Breast epithelium (tissue), 3 donors: ENCODE measurements around the gene URB1.
"Not testable (repeated sequence)": the region's sequence is repeated elsewhere in the genome, so short reads cannot be mapped to it uniquely, and the experiment has no call there.

Experiments used
- POLR2A ChIP-seq: fragments of 450-650 bp; IDR thresholded peaks from one replicate; pipeline ENCODE4 v1.6.1; 2016; ENCODE audit warnings: antibody characterized with exemption, mild to moderate bottlenecking, moderate library complexity
- POLR2AphosphoS5 ChIP-seq, 3 donors: sonication (generic); formaldehyde crosslinking; IDR thresholded peaks; one replicate each; pipeline ENCODE4 v1.6.1; 2017; ENCODE audit warnings: antibody characterized with exemption in 3 of 3
- TF ChIP-seq, protein P1 (sequence below), 3 donors: fragments of 450-650 bp; IDR thresholded peaks; one replicate each; pipeline ENCODE4 v1.5.1; 2016 to 2017; ENCODE audit warnings: antibody characterized with exemption in 3 of 3, mild to moderate bottlenecking in 3 of 3, moderate library complexity in 3 of 3

DNA sequence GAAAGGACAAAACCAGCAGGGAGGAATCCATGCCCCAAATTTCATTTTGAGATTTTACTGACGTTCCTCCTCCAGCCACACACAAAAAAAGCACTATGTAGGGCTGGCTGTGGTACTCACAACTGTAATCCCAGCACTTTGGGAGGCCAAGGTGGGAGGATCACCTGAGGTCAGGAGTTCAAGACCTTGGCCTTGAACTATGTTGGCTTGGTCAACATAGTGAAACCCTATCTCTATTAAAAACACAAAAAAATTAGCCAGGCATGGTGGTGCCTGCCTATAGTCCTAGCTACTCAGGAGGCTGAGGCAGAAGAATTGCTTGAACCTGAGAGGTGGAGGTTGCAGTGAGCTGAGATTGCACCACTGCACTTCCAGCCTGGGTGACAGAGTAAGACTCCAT, 23.9 kb downstream of the URB1 start:
- TF ChIP-seq, protein P1, sequence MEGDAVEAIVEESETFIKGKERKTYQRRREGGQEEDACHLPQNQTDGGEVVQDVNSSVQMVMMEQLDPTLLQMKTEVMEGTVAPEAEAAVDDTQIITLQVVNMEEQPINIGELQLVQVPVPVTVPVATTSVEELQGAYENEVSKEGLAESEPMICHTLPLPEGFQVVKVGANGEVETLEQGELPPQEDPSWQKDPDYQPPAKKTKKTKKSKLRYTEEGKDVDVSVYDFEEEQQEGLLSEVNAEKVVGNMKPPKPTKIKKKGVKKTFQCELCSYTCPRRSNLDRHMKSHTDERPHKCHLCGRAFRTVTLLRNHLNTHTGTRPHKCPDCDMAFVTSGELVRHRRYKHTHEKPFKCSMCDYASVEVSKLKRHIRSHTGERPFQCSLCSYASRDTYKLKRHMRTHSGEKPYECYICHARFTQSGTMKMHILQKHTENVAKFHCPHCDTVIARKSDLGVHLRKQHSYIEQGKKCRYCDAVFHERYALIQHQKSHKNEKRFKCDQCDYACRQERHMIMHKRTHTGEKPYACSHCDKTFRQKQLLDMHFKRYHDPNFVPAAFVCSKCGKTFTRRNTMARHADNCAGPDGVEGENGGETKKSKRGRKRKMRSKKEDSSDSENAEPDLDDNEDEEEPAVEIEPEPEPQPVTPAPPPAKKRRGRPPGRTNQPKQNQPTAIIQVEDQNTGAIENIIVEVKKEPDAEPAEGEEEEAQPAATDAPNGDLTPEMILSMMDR (IDR thresholded peaks at IDR 0.05) = not testable (repeated sequence)
- not testable (repeated sequence) for TF ChIP-seq POLR2AphosphoS5 (IDR thresholded peaks at IDR 0.05); POLR2A
